Pons (tissue), 1 donor: ENCODE measurements around the gene PDE6D.
"Not testable (repeated sequence)": the region's sequence is repeated elsewhere in the genome, so short reads cannot be mapped to it uniquely, and the experiment has no call there.

Experiments used
- DNase-seq: peaks from one replicate; pipeline ENCODE4 v3.0.0-alpha.2; 2016; ENCODE audit warnings: low spot score

PDE6D gene

GRCh38 chr2:231718799-231719198, 62.3 kb downstream of the PDE6D start:
- DNase-seq: no peak

DNA sequence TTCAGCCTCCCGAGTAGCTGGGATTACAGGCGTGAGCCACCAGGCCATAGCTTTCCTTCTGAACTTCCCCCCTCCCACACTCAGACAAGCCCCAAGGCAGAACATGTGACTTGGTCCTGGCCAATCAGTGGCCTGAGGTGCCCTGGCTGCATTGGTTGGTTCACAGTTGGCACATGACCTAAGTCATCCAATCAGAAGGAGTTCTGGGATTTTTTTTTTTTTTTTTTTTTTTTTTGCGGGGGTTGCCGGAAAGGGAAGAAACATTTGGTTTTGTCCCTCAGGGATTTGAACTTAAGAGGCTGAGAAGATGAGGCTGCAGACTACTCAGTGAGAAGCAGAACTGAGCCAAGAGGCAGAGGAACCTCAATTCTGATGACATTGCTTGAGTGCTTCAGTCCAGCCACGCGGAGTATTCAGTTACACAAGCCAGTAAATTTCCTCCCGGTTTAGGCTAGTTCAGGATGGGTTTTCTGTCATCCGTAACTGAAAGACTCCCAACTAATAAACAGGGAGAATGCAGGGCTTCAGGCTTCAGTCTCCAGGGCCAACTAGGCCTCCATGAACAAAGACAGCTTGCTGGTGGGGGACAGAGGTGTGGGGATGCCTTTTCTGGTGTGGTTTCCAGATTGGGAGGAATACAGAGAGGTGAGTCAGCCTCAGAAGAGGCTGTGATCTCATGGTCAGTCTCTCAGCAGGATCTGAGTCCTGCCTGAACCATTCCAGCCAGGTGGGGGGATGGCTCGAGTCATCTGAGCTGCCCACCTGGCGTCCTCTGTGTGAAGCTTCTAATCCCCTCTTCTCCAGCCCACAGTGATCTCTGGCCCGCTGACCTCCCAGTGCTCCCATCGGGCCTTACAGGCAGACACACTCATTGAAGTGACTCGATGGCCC, 63.6 kb downstream of the PDE6D start:
- no peak for DNase-seq

DNA sequence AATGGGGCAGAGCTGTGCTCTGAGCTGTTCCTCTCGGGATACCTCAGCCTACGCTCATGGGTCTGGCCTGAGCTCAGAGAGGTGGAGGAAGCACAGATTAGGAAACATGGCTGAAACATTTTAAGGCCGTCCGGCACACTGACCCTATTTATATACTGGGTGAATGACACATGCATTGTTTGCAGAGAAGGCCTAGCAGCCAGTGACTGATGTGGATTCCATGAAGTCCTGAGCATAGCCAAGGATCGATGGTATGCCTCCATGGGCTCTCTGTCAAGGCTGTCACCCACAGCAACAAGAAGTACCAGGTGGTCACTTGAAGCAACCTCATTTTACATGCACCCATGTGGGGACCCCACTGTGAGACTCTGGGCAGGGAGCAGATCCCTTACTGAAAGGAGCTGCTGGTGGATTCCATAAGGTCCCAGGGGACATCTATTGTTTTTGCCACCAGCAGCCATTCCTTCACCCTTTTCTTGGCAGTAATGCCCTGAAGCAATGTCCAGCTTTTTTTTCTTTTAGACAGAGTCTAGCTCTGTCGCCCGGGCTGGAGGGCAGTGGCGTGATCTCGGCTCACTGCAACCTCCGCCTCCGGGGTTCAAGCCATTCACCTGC, 64.3 kb downstream of the PDE6D start:
- DNase-seq: no peak

DNA sequence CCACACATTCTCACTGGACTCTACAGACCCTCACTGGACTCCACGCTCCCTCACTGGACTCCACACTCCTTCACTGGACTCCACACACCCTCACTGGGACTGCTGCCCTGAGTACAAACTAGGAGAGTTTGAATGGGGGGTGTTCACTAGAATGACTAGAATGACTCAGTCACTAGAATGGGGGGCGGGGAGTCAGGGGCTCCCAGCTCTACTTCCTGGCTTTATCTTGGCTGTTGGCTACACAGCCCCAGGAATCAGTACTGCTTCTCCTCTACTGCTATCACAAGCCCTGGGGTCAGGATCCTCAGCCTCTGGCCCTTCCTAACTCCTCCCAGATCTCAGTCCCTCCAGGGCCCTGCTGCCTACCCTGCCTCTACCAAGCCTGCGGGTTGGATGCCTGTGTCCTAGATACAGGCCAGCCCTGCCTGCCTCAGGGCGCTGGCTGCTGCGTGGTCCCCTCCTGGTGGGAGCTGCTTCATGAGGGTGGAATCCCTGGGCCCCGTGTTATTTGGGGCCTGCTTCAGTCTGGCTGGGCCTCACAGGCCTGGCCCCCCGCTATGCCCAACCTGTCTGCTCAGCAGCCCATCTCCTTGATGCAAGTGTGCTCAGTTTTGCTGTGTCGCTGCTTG, 65.0 kb downstream of the PDE6D start:
- DNase-seq: no peak

GRCh38 chr2:231715499-231715837, 65.6 kb downstream of the PDE6D start:
- no peak for DNase-seq

DNA sequence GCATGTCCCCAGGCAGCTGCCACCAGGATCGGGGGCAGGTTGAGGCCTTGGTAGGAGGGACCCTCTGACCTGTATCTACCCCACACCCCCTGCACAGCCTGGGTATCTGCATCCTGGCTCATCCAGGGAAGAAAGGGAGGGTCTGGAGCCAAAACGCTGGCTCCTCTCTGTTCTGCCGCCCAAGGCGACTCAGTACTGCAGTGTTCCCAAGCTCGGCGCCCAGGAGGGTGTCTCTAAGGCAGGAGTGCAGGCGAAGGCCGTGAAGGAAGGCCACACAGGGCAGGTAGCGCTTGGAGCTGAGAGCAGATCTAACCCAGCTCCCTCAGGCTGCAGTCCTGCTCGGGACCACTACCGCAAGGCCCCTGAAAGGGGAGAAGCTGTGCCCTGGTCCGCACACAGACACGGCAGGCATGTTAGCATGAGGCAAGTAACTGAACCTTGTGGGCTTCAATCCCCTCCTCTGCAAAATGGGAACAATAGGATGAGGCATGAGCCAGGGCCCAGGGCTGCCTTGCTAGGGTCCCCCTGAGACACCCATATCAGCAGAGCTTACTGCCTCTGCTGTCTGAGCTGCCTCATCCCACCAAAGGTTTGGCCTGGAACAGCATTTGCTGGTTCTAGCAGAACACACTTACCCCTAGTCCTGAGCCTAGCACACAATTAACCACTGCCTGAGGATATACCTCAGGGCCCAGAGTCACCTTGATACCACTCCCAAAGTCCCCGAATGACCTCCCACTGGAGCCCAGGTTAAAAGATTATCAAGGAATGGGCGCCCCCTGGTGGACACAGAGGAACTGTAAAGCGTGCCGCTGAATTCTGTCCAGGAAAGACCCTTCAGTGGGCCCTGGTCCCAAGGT, 66.2 kb downstream of the PDE6D start:
- peak; percentile 79 for DNase-seq

GRCh38 chr2:231713730-231714638, 67.1 kb downstream of the PDE6D start:
- DNase-seq: peak; percentile 86

DNA sequence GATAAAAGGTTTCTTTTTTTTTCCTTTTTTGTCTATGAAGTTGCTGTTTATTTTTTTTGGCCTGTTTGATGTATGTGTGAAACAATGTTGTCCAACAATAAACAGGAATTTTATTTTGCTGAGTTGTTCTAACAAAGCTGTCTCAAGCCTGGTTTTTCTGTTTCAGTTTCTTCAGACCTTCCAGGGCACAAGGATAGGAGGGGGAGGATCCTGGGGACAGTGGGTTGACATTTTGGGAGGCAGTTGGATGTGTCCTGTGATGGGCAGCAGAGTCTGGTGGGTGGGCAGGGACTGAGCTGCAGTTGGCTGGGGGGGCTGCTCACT, 67.7 kb downstream of the PDE6D start:
- not testable (repeated sequence) for DNase-seq

- not testable (repeated sequence) for DNase-seq
Measured at GRCh38 chr2:231712451-231713021, 68.5 kb downstream of the PDE6D start.

DNA sequence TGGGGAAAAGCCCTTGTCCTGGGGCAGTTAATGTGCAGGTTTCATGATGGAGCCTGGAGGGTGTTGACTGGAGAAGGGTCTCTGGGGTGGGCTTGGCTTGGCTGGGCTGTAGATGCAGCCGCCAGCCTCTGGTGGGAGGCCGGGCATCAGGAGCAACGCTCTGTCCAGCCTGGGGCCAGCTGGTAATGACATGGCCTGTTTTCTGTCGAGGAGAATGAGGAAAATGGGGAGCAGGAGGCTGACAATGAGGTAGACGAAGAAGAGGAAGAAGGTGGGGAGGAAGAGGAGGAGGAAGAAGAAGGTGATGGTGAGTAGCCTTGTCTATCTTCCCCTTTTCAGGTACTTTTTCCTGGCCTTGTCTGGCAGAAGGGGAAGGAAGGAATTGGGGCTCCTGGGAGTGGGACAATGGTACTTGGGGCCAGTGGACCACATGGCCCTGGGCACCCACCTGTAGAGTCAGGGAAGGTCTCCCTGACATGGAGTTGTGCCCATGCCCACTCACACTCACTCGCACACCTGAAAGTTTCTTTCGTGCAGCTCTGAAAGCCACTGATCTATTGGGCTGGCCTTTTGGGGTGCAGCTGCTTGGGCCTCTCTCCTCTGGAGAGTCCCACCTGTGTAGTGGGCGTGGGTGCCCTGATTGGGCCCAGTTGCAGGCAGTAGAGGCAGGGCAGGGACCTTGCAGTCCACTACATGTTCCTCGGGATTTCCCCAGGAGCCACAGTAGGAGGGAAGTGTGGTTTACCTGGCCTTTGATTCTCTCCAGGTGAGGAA, 69.2 kb downstream of the PDE6D start:
- no peak for DNase-seq

DNA sequence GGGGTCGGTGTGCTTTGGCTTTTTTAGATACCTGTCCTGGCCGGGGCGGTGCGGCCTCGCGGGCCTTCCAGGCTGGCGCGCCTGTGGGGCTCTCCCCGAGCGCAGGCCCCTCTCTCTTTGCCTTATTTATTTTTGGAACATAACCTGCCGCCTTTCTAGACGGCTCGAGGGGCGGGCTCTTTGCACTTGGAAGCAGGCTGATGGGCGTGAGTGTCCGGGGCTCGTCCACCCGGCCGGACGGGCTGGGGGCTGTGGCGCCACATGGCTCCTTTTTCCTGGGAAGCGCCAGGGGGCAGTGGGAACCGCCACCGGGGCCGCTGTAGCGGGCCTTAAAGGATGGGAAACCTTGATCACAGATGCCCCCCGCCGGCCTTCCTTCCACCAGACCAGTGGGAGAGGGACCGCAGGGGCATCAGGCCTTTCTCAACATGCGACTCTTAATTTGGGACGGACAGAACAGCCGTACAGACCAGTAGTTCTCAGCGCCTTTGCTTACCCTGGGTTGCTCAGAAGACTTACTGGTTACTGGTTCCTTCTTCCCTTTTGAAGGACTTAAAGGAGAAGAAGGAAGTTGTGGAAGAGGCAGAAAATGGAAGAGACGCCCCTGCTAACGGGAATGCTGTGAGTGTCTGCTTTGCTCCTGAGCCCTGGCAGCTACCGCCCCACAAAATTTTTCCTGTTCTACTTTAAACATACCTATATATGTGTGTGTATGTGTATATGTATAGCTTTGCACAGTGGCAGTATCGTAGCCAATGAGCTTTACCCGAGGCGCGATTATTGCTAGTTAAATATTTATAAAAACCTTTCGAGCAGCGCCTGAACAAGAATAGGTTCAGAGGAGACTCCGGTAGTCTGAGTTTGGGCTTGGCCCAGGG, 70.0 kb downstream of the PDE6D start:
- DNase-seq: peak; percentile 38

DNA sequence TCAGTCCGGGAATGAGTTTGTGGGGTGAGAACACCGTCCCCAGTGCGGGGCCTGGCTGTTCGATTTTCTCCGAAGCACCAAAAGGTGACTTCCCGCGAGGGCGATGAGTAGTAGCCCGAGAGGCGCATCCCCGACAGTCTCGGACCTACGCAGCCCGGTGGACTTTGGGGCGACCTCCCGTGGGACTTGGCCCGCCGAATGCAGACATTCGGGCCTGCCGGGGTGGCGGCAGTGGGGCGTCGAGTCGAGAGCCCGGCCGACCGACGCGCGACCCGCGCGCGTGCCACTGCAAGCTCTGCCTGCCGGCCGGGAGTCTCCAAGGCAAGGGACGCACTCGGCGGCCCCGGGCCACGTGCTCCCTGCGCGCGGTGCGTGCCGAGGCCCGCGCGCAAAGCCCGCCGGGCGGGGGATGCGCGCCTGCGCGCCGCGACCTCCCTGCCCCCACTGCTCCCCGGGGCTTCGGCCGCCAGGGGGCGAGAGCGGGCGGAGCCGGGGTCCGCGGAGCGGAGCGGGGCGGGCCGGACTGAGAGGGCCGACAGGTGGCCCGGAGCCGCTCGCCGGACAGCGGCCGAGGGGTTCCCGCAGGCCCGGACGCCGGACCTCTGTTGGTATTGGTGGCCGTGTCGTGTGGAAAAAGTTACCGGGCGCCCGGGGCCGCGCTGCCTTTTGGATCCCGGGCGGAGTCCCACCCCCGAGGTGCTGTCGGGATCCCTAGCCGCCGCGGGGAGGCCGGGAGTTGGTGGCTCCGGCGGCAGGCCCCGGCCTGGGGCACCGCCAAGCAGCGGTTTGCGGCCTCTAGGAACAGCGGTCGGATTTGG, 70.9 kb downstream of the PDE6D start:
- DNase-seq: peak; percentile 66

DNA sequence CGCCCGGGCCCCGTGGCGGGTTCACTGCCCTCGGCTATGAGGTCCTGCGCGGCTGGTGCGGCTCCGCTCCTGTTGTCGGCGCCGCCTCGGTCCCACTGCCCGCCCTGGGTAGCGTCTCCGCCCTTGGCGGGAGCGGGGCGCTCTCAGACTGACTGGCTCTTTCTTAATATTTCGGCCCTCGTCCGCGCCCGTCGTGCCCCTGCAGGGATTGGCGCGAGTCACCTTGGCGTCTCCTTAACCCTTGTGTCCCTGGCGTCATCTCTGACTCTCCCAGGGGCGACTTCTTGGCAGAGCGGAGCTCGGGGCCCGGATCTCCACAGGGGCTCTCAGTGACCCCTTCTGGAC, 71.5 kb downstream of the PDE6D start:
- peak; percentile 45 for DNase-seq

GRCh38 chr2:231708773-231709635, 72.1 kb downstream of the PDE6D start:
- no peak for DNase-seq

DNA sequence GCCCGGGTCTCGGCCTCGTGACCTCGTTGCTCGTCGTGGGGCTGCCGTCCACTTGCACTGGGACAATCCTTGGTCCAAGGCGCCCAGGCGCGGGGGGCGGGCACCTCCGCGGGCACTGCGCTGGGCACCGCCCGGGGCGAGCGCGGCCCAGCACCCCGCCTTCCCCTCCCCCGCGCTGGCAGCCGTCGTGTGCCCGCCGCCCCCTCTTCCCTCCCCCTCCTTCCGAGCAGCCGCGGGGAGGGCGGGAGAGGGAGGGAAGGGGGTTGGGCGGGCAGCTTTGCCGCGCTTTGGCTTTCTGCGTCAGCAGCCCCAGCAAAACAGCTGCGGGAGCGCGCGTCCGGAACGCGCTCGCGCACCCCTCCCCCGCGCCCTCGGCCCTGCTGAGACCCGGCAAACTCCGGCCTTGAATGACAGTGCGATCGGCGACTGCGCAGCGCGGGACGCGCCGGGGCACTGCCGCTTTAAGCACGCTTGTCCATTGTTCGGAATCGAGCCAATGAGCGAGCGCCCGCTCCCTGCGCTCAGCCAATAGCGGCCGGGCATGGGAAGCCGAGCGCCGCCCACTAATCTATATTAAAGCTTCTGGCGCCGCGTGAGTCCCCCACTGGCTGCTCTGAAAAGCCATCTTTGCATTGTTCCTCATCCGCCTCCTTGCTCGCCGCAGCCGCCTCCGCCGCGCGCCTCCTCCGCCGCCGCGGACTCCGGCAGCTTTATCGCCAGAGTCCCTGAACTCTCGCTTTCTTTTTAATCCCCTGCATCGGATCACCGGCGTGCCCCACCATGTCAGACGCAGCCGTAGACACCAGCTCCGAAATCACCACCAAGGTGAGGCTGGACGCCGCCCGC, 72.9 kb downstream of the PDE6D start, which contains the start of gene PTMA:
TSS of gene PTMA (plus strand) at position 599 of the 846 bp plus-strand sequence. CDS start at position 781, 182 bp downstream.
- peak; percentile 99 for DNase-seq

GRCh38 chr2:231707625-231707926, 73.5 kb downstream of the PDE6D start:
- DNase-seq: no peak
